ENCODE results near the gene B4GALNT4. TPM values are rescaled to one million over a fixed set of nuclear protein-coding genes. Genes with fewer than 3 reads are reported as not detected.
"Not testable (repeated sequence)": the region's sequence is repeated elsewhere in the genome, so short reads cannot be mapped to it uniquely, and the experiment has no call there.

B4GALNT4 gene
- total RNA-seq, 1 donor from 2014 or later, result 1.9 TPM

DNA sequence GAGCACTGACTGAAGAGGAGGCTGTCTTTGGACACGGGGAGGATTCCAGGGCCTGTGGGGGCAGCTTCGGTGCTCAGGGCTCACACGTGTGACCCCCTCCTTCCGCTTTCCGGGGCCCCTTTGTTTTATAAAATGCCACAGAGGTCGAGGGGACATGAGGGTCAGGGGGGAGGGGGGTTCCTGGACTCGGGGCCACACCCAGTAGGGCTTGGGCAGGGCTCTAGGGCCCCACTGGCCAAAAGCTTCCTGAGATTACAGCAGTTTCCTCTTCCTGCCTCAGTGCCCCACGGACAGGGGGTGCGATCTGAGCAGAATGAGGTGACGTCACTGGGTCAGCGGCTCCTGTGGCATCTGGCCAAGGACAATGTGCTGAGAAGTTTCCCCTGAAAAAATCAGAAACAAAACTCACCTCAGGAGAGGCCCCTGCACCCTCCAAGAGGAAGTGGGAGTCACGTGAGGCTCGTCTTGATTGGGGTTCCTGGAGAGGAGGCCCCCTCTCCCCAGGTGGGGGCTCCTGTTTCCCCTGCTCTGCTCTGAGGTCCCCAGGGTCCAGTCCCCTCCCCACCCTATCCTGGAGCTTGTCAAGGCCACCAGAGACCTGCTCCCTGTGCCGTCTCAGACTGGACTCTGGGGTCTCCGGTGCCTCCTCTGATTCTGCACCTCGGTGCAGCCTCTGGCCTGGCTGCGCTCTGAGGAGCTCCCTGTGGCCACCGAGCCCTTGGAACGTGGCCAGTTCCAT is 42.3 kb upstream of the B4GALNT4 start:
- TF ChIP-seq, protein P1, sequence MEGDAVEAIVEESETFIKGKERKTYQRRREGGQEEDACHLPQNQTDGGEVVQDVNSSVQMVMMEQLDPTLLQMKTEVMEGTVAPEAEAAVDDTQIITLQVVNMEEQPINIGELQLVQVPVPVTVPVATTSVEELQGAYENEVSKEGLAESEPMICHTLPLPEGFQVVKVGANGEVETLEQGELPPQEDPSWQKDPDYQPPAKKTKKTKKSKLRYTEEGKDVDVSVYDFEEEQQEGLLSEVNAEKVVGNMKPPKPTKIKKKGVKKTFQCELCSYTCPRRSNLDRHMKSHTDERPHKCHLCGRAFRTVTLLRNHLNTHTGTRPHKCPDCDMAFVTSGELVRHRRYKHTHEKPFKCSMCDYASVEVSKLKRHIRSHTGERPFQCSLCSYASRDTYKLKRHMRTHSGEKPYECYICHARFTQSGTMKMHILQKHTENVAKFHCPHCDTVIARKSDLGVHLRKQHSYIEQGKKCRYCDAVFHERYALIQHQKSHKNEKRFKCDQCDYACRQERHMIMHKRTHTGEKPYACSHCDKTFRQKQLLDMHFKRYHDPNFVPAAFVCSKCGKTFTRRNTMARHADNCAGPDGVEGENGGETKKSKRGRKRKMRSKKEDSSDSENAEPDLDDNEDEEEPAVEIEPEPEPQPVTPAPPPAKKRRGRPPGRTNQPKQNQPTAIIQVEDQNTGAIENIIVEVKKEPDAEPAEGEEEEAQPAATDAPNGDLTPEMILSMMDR (IDR thresholded peaks at IDR 0.05), result no peak
- intact Hi-C loops (cut with DNase I), result no loop called here

DNA sequence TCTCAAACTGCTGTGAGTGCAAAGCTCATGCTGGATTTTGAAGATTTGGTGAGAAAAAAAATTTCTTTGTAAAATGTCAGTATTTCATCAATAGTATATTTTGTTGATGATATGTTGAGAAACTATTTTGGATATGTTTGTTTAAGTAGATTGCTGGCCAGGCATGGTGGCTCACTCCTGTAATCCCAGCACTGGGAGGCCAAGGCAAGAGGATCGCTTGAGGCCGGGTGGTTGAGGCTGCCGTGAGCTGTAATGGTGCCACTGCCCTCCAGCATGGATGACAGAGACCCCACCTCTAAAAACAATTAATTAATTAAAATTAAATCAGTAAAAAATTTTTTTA is 41.7 kb upstream of the B4GALNT4 start:
- Histone ChIP-seq H3K9me3 (no peaks in the 10 kb centered on the region), H3K4me3 (peak overlapping the region; percentile 15), H3K36me3 (no peaks in the 10 kb centered on the region), H3K27me3 (no peaks in the 10 kb centered on the region), H3K27ac (peak overlapping the region; percentile 87), H3K4me1 (peaks cover 43% of the 10 kb centered on the region)
- DNase-seq, result no peak
- intact Hi-C loops (cut with DNase I), result no loop called here
- TF ChIP-seq, protein P1 (IDR thresholded peaks at IDR 0.05), result no peak
- ATAC-seq, result no peak

More for the DNA sequence above, 42.3 kb upstream of the B4GALNT4 start:
- DNase-seq (peak; percentile 83), ATAC-seq (peak; percentile 90)
- Histone ChIP-seq H3K27ac (peak overlapping the region; percentile 87), H3K4me3 (peak overlapping the region; percentile 15), H3K9me3 (no peaks in the 10 kb centered on the region), H3K4me1 (peaks cover 43% of the 10 kb centered on the region), H3K27me3 (no peaks in the 10 kb centered on the region), H3K36me3 (no peaks in the 10 kb centered on the region)

DNA sequence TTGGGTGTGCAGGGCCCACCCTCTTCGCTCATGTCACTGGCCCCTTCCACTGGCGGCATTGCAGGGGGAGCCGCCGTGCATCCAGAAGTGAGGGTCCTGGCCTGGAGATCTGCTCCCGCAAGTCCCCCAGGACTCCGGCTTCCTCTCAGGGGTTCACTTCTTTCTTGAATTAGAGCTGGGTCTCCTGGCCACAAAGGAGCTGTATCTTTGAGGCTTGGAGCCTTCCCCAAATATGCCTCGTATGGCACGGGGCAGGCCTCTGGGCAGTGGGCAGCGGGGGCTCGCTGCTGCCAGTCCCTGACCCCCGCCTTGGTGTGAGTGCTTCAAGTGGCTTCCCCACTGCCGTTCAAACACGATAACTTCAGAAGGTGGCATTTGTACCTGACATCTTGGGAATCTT is 41.3 kb upstream of the B4GALNT4 start:
- no peaks in the 10 kb centered on the region for H3K36me3 ChIP-seq
- ATAC-seq (no peak), DNase-seq (peak; percentile 50)
- intact Hi-C loops (cut with DNase I), result no loop called here
- H3K9me3 ChIP-seq, result no peaks in the 10 kb centered on the region
- H3K4me3 ChIP-seq, result no peak overlapping the region
- peak overlapping the region; percentile 87 for H3K27ac ChIP-seq
- H3K27me3 ChIP-seq, result no peaks in the 10 kb centered on the region
- TF ChIP-seq, protein P1 (IDR thresholded peaks at IDR 0.05), result no peak
- H3K4me1 ChIP-seq, result peaks cover 40% of the 10 kb centered on the region

DNA sequence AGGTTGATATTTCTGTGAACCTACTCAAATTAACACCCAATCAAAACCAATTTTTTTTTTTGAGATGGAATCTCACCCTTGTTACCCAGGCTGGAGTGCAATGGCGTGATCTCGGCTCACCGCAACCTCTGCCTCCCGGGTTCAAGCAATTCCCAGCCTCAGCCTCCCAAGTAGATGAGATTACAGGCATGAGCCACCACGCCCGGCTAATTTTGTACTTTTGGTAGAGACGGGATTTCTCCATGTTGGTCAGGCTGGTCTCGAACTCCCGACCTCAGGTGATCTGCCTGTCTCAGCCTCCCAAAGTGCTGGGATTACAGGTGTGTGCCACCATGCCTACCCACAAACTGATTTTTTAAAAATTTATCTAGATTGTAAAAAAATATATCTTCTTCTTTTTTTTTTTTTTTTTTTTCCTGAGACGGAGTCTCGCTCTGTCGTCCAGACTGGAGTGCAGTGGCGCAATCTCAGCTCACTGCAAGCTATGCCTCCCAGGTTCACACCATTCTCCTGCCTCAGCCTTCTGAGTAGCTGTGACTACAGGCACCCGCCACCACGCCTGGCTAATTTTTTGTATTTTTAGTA is 40.7 kb upstream of the B4GALNT4 start:
- peak; percentile 18 for DNase-seq
- intact Hi-C loops (cut with DNase I); H3K4me3 ChIP-seq; H3K36me3 ChIP-seq; H3K9me3 ChIP-seq; ATAC-seq; H3K27me3 ChIP-seq; H3K27ac ChIP-seq: not testable (repeated sequence)
- H3K4me1 ChIP-seq, result peaks cover 40% of the 10 kb centered on the region

DNA sequence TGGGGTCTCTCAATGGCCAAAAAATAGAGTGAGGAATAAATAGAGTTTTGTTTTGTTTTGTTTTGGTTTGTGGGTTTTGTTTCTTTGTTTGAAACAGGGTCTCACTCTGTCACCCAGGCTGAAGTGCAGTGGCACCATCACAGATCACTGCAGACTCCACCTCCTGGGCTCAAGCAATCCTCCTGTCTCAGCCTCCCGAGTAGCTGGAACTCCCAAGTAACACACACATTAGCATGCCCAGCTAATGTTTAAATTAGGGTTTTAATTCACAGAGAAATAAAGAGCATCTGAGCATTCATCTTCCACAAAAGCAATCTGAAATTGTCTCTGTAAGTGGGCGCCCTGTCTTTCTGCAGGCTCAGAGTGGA is 39.4 kb upstream of the B4GALNT4 start:
- intact Hi-C loops (cut with DNase I), result no loop called here
- ATAC-seq, result no peak

DNA sequence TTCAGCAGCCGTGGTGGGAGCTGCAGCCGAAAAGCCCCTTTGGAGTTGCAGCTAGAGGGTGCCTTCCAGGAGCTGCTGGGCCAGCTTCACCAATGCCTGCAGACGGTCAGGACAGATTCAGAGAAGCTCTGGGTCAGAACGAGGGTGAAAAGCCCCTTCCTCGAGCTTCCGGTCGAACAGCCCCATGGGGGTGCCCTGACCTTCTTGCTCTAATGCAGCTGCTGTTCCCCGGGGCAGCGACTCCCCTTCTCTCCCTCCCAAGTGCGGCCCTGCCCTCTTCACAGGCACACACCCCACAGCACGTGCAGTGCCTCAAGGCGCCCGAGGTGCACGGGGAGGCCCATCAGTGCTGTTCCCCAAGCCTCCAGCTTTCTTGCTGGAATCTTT is 39.0 kb upstream of the B4GALNT4 start:
- Histone ChIP-seq H3K4me3 (no peak overlapping the region), H3K36me3 (no peaks in the 10 kb centered on the region), H3K27ac (no peak overlapping the region), H3K4me1 (peaks cover 30% of the 10 kb centered on the region), H3K9me3 (no peaks in the 10 kb centered on the region), H3K27me3 (no peaks in the 10 kb centered on the region)
- intact Hi-C loops (cut with DNase I), result no loop called here
- ATAC-seq, result no peak
- peak; percentile 60 for DNase-seq
- TF ChIP-seq, protein P1 (IDR thresholded peaks at IDR 0.05), result no peak

More for the DNA sequence above, 39.4 kb upstream of the B4GALNT4 start:
- Histone ChIP-seq H3K27ac (no peak overlapping the region), H3K4me3 (no peak overlapping the region), H3K9me3 (no peaks in the 10 kb centered on the region), H3K27me3 (no peaks in the 10 kb centered on the region), H3K36me3 (no peaks in the 10 kb centered on the region), H3K4me1 (peaks cover 31% of the 10 kb centered on the region)
- TF ChIP-seq, protein P1 (IDR thresholded peaks at IDR 0.05), result no peak
- DNase-seq, result no peak
